H1 (cell line): ENCODE measurements around the gene ADGRL2. TPM values are rescaled to one million over a fixed set of nuclear protein-coding genes. Genes with fewer than 3 reads are reported as not detected.

Experiments
- CTCF ChIA-PET: fragments of 300-600 bp; sonication (Branson Sonifier 250); formaldehyde crosslinking; loops from one replicate; lab custom pipeline; 2021; ENCODE audit not compliant: partially characterized antibody; lab: Charles Lee
- POLR2A ChIA-PET: fragments of 300-600 bp; sonication (Branson Sonifier 250); formaldehyde crosslinking; loops from one replicate; lab custom pipeline; 2021; ENCODE audit warnings: inconsistent platforms; ENCODE audit not compliant: partially characterized antibody; lab: Charles Lee
- DNase-seq, 2 experiments: peaks; one replicate each; pipeline versions ENCODE4 v3.0.0 to v3.0.0-alpha.2; 2010 to 2022; ENCODE audit warnings: low spot score in 2 of 2, low read depth in 1 of 2, mixed read lengths in 1 of 2
- FAIRE-seq: peaks from 2 replicates; lab custom pipeline; 2011; peaks lifted over from hg19 to GRCh38; lab: Jason Lieb, UNC
- H2AFZ ChIP-seq: 2 replicates; pipeline ENCODE4 v1.8.1; 2012; ENCODE audit warnings: low read length, inconsistent platforms
- H2AK5ac ChIP-seq: 2 replicates; pipeline ENCODE4 v1.6.1; 2013; ENCODE audit warnings: low read depth, low read length
- H2BK120ac ChIP-seq: replicated peaks from 2 replicates; pipeline ENCODE3; 2013; ENCODE audit warnings: low read depth, low read length, inconsistent platforms
- H2BK12ac ChIP-seq: 2 replicates; pipeline ENCODE4 v1.6.1; 2013; ENCODE audit warnings: low read depth, low read length
- H2BK15ac ChIP-seq: 2 replicates; pipeline ENCODE4 v1.6.1; 2013; ENCODE audit warnings: low read length
- H2BK20ac ChIP-seq: 2 replicates; pipeline ENCODE4 v1.6.1; 2013; ENCODE audit warnings: low read length
- H2BK5ac ChIP-seq: 2 replicates; pipeline ENCODE4 v1.6.1; 2013; ENCODE audit warnings: low read depth, low read length
- H3K14ac ChIP-seq: 2 replicates; pipeline ENCODE4 v1.6.1; 2013; ENCODE audit warnings: inconsistent platforms; ENCODE audit not compliant: insufficient read length
- H3K18ac ChIP-seq: 2 replicates; pipeline ENCODE4 v1.6.1; 2013; ENCODE audit warnings: low read length; ENCODE audit errors: extremely low read depth
- H3K23ac ChIP-seq: 2 replicates; pipeline ENCODE4 v1.6.1; 2013; ENCODE audit warnings: inconsistent platforms; ENCODE audit not compliant: insufficient read length
- H3K23me2 ChIP-seq: 2 replicates; pipeline ENCODE4 v1.6.1; 2013; ENCODE audit warnings: low read depth, low read length
- H3K27ac ChIP-seq: 2 replicates; pipeline ENCODE4 v1.6.1; 2011; ENCODE audit warnings: low read depth, low read length, inconsistent platforms
- H3K27me3 ChIP-seq, 4 experiments: replicated peaks in 1 of 4; 1 replicate in 1 of 4; 2 replicates in 3 of 4; pipeline versions ENCODE4 v1.6.1 to v1.8.1; 2011 to 2013; ENCODE audit warnings: low read length in 3 of 4, mild to moderate bottlenecking in 3 of 4, inconsistent platforms in 2 of 4, mixed read lengths in 2 of 4, moderate library complexity in 1 of 4; ENCODE audit not compliant: control insufficient read depth in 3 of 4, insufficient read depth in 3 of 4; ENCODE audit errors: extremely low read depth in 1 of 4
- H3K36me3 ChIP-seq, 4 experiments: 2 replicates each; pipeline versions ENCODE4 v1.6.1 to v1.8.1; 2011 to 2013; ENCODE audit warnings: mild to moderate bottlenecking in 4 of 4, low read length in 3 of 4, moderate library complexity in 2 of 4, control low read depth in 1 of 4, inconsistent platforms in 1 of 4; ENCODE audit not compliant: insufficient read depth in 4 of 4, control insufficient read depth in 2 of 4
- H3K4ac ChIP-seq: replicated peaks from 2 replicates; pipeline ENCODE3; 2013; ENCODE audit warnings: low read length, low read depth, mixed read lengths, inconsistent platforms; ENCODE audit not compliant: insufficient read length
- H3K4me1 ChIP-seq, 4 experiments: replicated peaks in 1 of 4; 1 replicate in 1 of 4; 2 replicates in 3 of 4; pipeline versions ENCODE4 v1.6.1 to v1.8.1; 2011 to 2013; ENCODE audit warnings: low read length in 3 of 4, inconsistent platforms in 2 of 4, mixed read lengths in 1 of 4; ENCODE audit not compliant: insufficient read depth in 4 of 4, control insufficient read depth in 3 of 4
- H3K4me2 ChIP-seq, 2 experiments: 2 replicates each; pipeline versions ENCODE4 v1.6.1 to v1.8.1; 2011 to 2013; ENCODE audit warnings: low read depth in 2 of 2, low read length in 2 of 2, control low read depth in 1 of 2, inconsistent platforms in 1 of 2, mild to moderate bottlenecking in 1 of 2; ENCODE audit not compliant: insufficient read depth in 1 of 2
- H3K4me3 ChIP-seq, 4 experiments: fragments of 200-600, 300-600 bp in 1 of 4; sonication (generic), shearing (Covaris generic), sonication (Bioruptor Twin) in 1 of 4; 2 replicates each; pipeline versions ENCODE4 v1.5.1 to v1.8.1; 2011 to 2016; ENCODE audit warnings: low read length in 4 of 4, low read depth in 3 of 4, control low read depth in 2 of 4, inconsistent platforms in 2 of 4, mild to moderate bottlenecking in 2 of 4, mixed read lengths in 1 of 4, moderate library complexity in 1 of 4; ENCODE audit not compliant: insufficient read depth in 2 of 4; ENCODE audit errors: extremely low read depth in 1 of 4
- H3K56ac ChIP-seq: replicated peaks from 2 replicates; pipeline ENCODE3; 2013; ENCODE audit warnings: low read depth, mild to moderate bottlenecking, mixed read lengths, low read length, inconsistent platforms; ENCODE audit not compliant: insufficient read length
- H3K79me1 ChIP-seq: 2 replicates; pipeline ENCODE4 v1.6.1; 2013; ENCODE audit warnings: low read depth, low read length, control low read depth
- H3K79me2 ChIP-seq, 2 experiments: 2 replicates each; pipeline versions ENCODE4 v1.6.1 to v1.8.1; 2012 to 2013; ENCODE audit warnings: low read length in 2 of 2, mild to moderate bottlenecking in 2 of 2, inconsistent platforms in 1 of 2; ENCODE audit not compliant: insufficient read depth in 2 of 2, control insufficient read depth in 1 of 2
- H3K9ac ChIP-seq, 4 experiments: replicated peaks in 1 of 4; 1 replicate in 1 of 4; 2 replicates in 3 of 4; pipeline versions ENCODE4 v1.6.1 to v1.8.1; 2011 to 2013; ENCODE audit warnings: low read depth in 3 of 4, low read length in 3 of 4, control low read depth in 2 of 4, mild to moderate bottlenecking in 2 of 4, moderate library complexity in 2 of 4, inconsistent platforms in 1 of 4; ENCODE audit errors: extremely low read depth in 1 of 4
- H3K9me3 ChIP-seq, 2 experiments: 2 replicates each; pipeline versions ENCODE4 v1.6.1 to v1.8.1; 2012 to 2013; ENCODE audit warnings: mild to moderate bottlenecking in 2 of 2, moderate library complexity in 2 of 2, control low read depth in 1 of 2, inconsistent platforms in 1 of 2, low read depth in 1 of 2, low read length in 1 of 2, mixed read lengths in 1 of 2; ENCODE audit not compliant: insufficient read depth in 2 of 2
- H4K20me1 ChIP-seq, 2 experiments: replicated peaks in 1 of 2; 2 replicates each; pipeline versions ENCODE3 to v1.8.1; 2011 to 2013; ENCODE audit warnings: inconsistent platforms in 2 of 2, low read length in 2 of 2, mild to moderate bottlenecking in 1 of 2; ENCODE audit not compliant: insufficient read depth in 2 of 2, control insufficient read depth in 1 of 2
- H4K5ac ChIP-seq: 2 replicates; pipeline ENCODE4 v1.6.1; 2013; ENCODE audit warnings: low read length, low read depth, mixed read lengths, inconsistent platforms; ENCODE audit not compliant: insufficient read length
- H4K8ac ChIP-seq: 2 replicates; pipeline ENCODE4 v1.8.0; 2013; ENCODE audit warnings: mild to moderate bottlenecking, moderate library complexity, low read length, inconsistent platforms; ENCODE audit not compliant: insufficient read depth; ENCODE audit errors: extremely low read depth
- H4K91ac ChIP-seq: replicated peaks from 2 replicates; pipeline ENCODE3; 2013; ENCODE audit warnings: low read length, mixed read lengths, inconsistent platforms; ENCODE audit not compliant: insufficient read length
- CBX5 ChIP-seq: fragments of 300-800, 300-1000 bp; sonication (generic); IDR thresholded peaks from 2 replicates; pipeline ENCODE4 v1.7.1; 2016; ENCODE audit warnings: antibody characterized with exemption, low read length, low read depth
- CHD2 ChIP-seq: IDR thresholded peaks from 2 replicates; pipeline ENCODE4 v1.6.1; 2012; ENCODE audit warnings: low read length, improper control_type of control experiment
- CTBP2 ChIP-seq: IDR thresholded peaks from 2 replicates; pipeline ENCODE4 v1.7.0; 2011; ENCODE audit warnings: borderline replicate concordance, mild to moderate bottlenecking, moderate library complexity, mixed read lengths, low read length; ENCODE audit not compliant: insufficient read depth, insufficient read length
- GTF2F1 ChIP-seq: IDR thresholded peaks from 2 replicates; pipeline ENCODE4 v1.6.1; 2012; ENCODE audit warnings: low read depth, low read length, improper control_type of control experiment, borderline replicate concordance
- HDAC2 ChIP-seq, 2 experiments: fragments of 300-600 bp in 1 of 2; sonication (generic) in 1 of 2; IDR thresholded peaks; 2 replicates each; pipeline ENCODE4 v1.6.1; 2011 to 2012; ENCODE audit warnings: low read depth in 2 of 2, low read length in 2 of 2, mild to moderate bottlenecking in 2 of 2, moderate library complexity in 2 of 2, borderline replicate concordance in 1 of 2, inconsistent platforms in 1 of 2
- JUN ChIP-seq: IDR thresholded peaks from 2 replicates; pipeline ENCODE4 v1.6.1; 2011; ENCODE audit warnings: low read depth, mild to moderate bottlenecking, improper control_type of control experiment, low read length
- POLR2AphosphoS5 ChIP-seq: IDR thresholded peaks from 2 replicates; pipeline ENCODE4 v1.6.1; 2011; ENCODE audit warnings: low read depth, low read length
- RFX5 ChIP-seq: IDR thresholded peaks from 2 replicates; pipeline ENCODE4 v1.6.1; 2011; ENCODE audit warnings: low read depth, low read length, improper control_type of control experiment, borderline replicate concordance
- RXRA ChIP-seq: IDR thresholded peaks from 2 replicates; pipeline ENCODE4 v1.6.1; 2011; ENCODE audit warnings: low read depth, mild to moderate bottlenecking, low read length, moderate library complexity; ENCODE audit not compliant: insufficient read depth
- SIN3A ChIP-seq, 2 experiments: IDR thresholded peaks in 1 of 2; conservative IDR thresholded peaks in 1 of 2; 2 replicates each; pipeline ENCODE4 v1.6.1; 2011 to 2012; ENCODE audit warnings: low read length in 2 of 2, improper control_type of control experiment in 1 of 2, low read depth in 1 of 2, mild to moderate bottlenecking in 1 of 2
- SP1 ChIP-seq: IDR thresholded peaks from 2 replicates; pipeline ENCODE4 v1.6.1; 2011; ENCODE audit warnings: low read depth, low read length
- SUZ12 ChIP-seq: fragments of 200-600 bp; sonication (generic); IDR thresholded peaks from 2 replicates; pipeline ENCODE4 v1.6.1; 2012; ENCODE audit warnings: mild to moderate bottlenecking, inconsistent platforms, low read length, moderate library complexity, mixed read lengths
- TAF1 ChIP-seq: IDR thresholded peaks from 2 replicates; pipeline ENCODE4 v1.6.1; 2011; ENCODE audit warnings: mild to moderate bottlenecking, low read depth, low read length
- TCF12 ChIP-seq: IDR thresholded peaks from 2 replicates; pipeline ENCODE4 v1.6.1; 2011; ENCODE audit warnings: low read depth, mild to moderate bottlenecking, low read length
- WGBS, 2 experiments: shearing (Covaris generic) in 1 of 2; methylation state at CpG; one replicate each; pipeline versions ENCODE4 v1.1.6 to v1.1.7; 2013 to 2015; ENCODE audit warnings: low lambda C conversion rate in 2 of 2, mixed read lengths in 2 of 2, inconsistent platforms in 1 of 2, low coverage in 1 of 2, missing lambda C conversion rate in 1 of 2; ENCODE audit not compliant: insufficient replicate concordance in 2 of 2, insufficient coverage in 1 of 2, insufficient read length in 1 of 2; ENCODE audit errors: extremely low coverage in 1 of 2, missing lambda C conversion rate in 1 of 2; 5-methylcytosine and 5-hydroxymethylcytosine counted together
- polyA plus RNA-seq, 7 experiments: library from polyadenylated mRNA; depleted of rRNA in 3 of 7; stranded (reverse) in 5 of 7; unstranded in 2 of 7; fragments of >200 nt in 5 of 7; fragments of 200-250 nt in 2 of 7; gene quantifications; 1 replicate in 5 of 7; 2 replicates in 1 of 7; 4 replicates in 1 of 7; pipeline versions ENCODE4 v1.2.1 to v1.2.3, GENCODE V29; 2011 to 2013; ENCODE audit warnings: missing spikeins in 2 of 7, mixed read lengths in 2 of 7
- total RNA-seq: library from RNA; stranded (reverse); fragmentation: NEBNext Ultra II Directional; extraction: Animal tissue kit (Norgen Biotek cat#: 25700); gene quantifications from 2 replicates; pipeline ENCODE4 v1.2.1, GENCODE V29; 2021

Gene ADGRL2
- total and polyA plus RNA-seq, 2 of the 8 experiments (the other 6 are each of a cell fraction or from before 2014, with no cell fraction given) = 113 to 124 TPM

GRCh38 chr1:81921344-81921743, 120.6 kb downstream of the ADGRL2 start:
- H3K79me1 ChIP-seq = no peaks in the 10 kb centered on the region
- H3K36me3 ChIP-seq = no peaks in the 10 kb centered on the region; a peak in 1 of 8 replicates
- no peak overlapping the region for H2BK12ac ChIP-seq
- H3K9ac ChIP-seq = no peak overlapping the region
- H3K23ac ChIP-seq = no peak overlapping the region
- DNase-seq (no peak), FAIRE-seq (no peak)
- H4K91ac ChIP-seq = no peak overlapping the region
- no peak overlapping the region for H3K14ac ChIP-seq
- no peak overlapping the region for H3K27ac ChIP-seq
- no peaks in the 10 kb centered on the region for H3K9me3 ChIP-seq
- no peak overlapping the region for H3K18ac ChIP-seq
- no peak overlapping the region for H3K4me3 ChIP-seq
- H4K5ac ChIP-seq = no peak overlapping the region
- H2BK120ac ChIP-seq = no peak overlapping the region
- peaks cover 0 to 1% (median 0%) of the 10 kb centered on the region in 4 experiments; a peak in 1 of 7 replicates for H3K27me3 ChIP-seq
- 86% methylated on average over 4 of the region's 4 CpGs; no CpG with 5 or more reads in 1 of the 2 experiments for WGBS, 2 experiments
- peaks cover 10 to 13% of the 10 kb centered on the region in 2 experiments for H4K20me1 ChIP-seq
- ChIA-PET CTCF (interaction anchor here (1.3 kb wide), 1 partner anchor 8 kb away, joined by 5 read pairs; no protein-coding TSS in a partner anchor), POLR2A (no interaction called here)
- no peak overlapping the region for H2AFZ ChIP-seq
- H3K4me1 ChIP-seq = peaks cover 0 to 15% (median 3%) of the 10 kb centered on the region in 4 experiments; a peak in 5 of 7 replicates
- no peak overlapping the region for H3K4me2 ChIP-seq
- no peaks in the 10 kb centered on the region; the same call in 1 of the 2 replicates for H3K23me2 ChIP-seq
- H3K56ac ChIP-seq = no peak overlapping the region
- H3K4ac ChIP-seq = no peak overlapping the region
- H2BK15ac ChIP-seq = no peak overlapping the region
- no peak overlapping the region for H2BK5ac ChIP-seq
- no peak overlapping the region for H2BK20ac ChIP-seq
- H4K8ac ChIP-seq = no peak overlapping the region
- peaks cover 0 to 88% of the 10 kb centered on the region in 2 experiments; a peak in 2 of 4 replicates for H3K79me2 ChIP-seq
- no peak overlapping the region for H2AK5ac ChIP-seq
- TF ChIP-seq HDAC2 (IDR thresholded peaks at IDR 0.05; ENCODE audit: borderline replicate concordance in 1 of 2, low read depth in 2 of 2, low read length in 2 of 2) = no peak
- no peak for TF ChIP-seq SP1
- TF ChIP-seq CTBP2 = no peak
- TF ChIP-seq RXRA = no peak
- no peak for TF ChIP-seq GTF2F1
- no peak for TF ChIP-seq TCF12
- no peak for TF ChIP-seq SIN3A (conservative IDR thresholded peaks at IDR 0.05 in 1 of 2, IDR thresholded peaks at IDR 0.05 in 1 of 2; ENCODE audit: low read depth in 1 of 2, low read length in 2 of 2)
- TF ChIP-seq CBX5 = no peak
- TF ChIP-seq SUZ12 = no peak
- no peak for TF ChIP-seq JUN
- no peak for TF ChIP-seq RFX5
- TF ChIP-seq POLR2AphosphoS5 = no peak
- TF ChIP-seq TAF1 = no peak
- no peak for TF ChIP-seq CHD2
